Suprapubic skin (tissue), 4 donors: ENCODE results near the gene TP73. TPM values are rescaled to one million over a fixed set of nuclear protein-coding genes. Genes with fewer than 3 reads are reported as not detected.

Experiments used
- DNase-seq, 2 donors: peaks; one replicate each; pipeline ENCODE4 v3.0.0-alpha.2; 2019; ENCODE audit warnings: low spot score in 2 of 2
- H3K27ac ChIP-seq: fragments of 200-600 bp; sonication (generic); one replicate; pipeline ENCODE4 v1.5.1; 2019
- H3K27me3 ChIP-seq: fragments of 200-600 bp; sonication (generic); one replicate; pipeline ENCODE4 v1.5.1; 2019
- H3K36me3 ChIP-seq: fragments of 200-600 bp; sonication (generic); one replicate; pipeline ENCODE4 v1.5.1; 2019
- H3K4me1 ChIP-seq: fragments of 200-600 bp; sonication (generic); one replicate; pipeline ENCODE4 v1.5.1; 2019
- H3K4me3 ChIP-seq: fragments of 200-600 bp; sonication (generic); one replicate; pipeline ENCODE4 v1.5.1; 2019; ENCODE audit warnings: mild to moderate bottlenecking
- H3K9me3 ChIP-seq: fragments of 200-600 bp; sonication (generic); one replicate; pipeline ENCODE4 v1.5.1; 2019
- EP300 ChIP-seq: sonication (generic); formaldehyde crosslinking; IDR thresholded peaks from one replicate; pipeline ENCODE4 v1.6.1; 2017; ENCODE audit warnings: antibody characterized with exemption
- POLR2A ChIP-seq, 2 donors: fragments of 450-650 bp; IDR thresholded peaks; one replicate each; pipeline ENCODE4 v1.6.1; 2017; ENCODE audit warnings: antibody characterized with exemption in 2 of 2, mild to moderate bottlenecking in 2 of 2, moderate library complexity in 2 of 2
- POLR2AphosphoS5 ChIP-seq, 3 donors: sonication (generic); formaldehyde crosslinking; IDR thresholded peaks; one replicate each; pipeline ENCODE4 v1.6.1; 2017; ENCODE audit warnings: antibody characterized with exemption in 3 of 3
- WGBS: methylation state at CpG from one replicate; pipeline ENCODE4 v1.1.5; 2018; 5-methylcytosine and 5-hydroxymethylcytosine counted together
- total RNA-seq, 4 donors: library from RNA; depleted of rRNA; stranded (reverse); fragments of >200 nt; gene quantifications; one replicate each; pipeline ENCODE4 v1.1.0, GENCODE V29; 2016
- TF ChIP-seq, protein P1 (sequence below), 2 donors: fragments of 200-600 bp in 1 of 2; fragments of 450-650 bp in 1 of 2; sonication (generic) in 1 of 2; IDR thresholded peaks; one replicate each; pipeline ENCODE4 v1.5.1; 2016 to 2019; ENCODE audit warnings: antibody characterized with exemption in 2 of 2, mild to moderate bottlenecking in 1 of 2, moderate library complexity in 1 of 2

The TP73 gene
- total RNA-seq, 4 donors from 2014 or later, result 8.8 to 24.7 (median 16.9) TPM

DNA sequence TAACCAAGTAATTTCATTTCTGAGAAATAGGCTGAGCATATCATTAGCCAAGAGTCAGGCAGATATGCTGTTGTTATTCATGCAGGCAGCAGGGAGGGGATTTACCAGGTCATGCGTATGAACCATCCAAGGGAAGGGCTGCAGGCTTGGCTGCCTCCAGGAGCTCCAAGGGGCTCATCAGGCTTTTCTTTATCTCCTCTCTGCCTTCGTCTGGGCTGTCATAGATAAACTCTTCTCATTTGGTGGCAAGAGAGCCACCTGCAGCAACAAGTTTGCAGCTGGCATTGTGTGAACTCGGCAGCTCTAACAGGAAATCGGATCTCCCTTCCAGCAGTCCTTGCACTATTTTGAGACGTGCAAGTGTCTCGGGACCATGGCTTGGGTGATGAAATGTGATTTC, 107.5 kb downstream of the TP73 start:
- WGBS, result 47% methylated on average over 6 of the region's 6 CpGs
- H3K27me3 ChIP-seq, result peaks cover 44% of the 10 kb centered on the region
- no peak for TF ChIP-seq POLR2A (IDR thresholded peaks at IDR 0.05)
- no peak for TF ChIP-seq EP300
- TF ChIP-seq POLR2AphosphoS5 (IDR thresholded peaks at IDR 0.05), result no peak
- TF ChIP-seq, protein P1, sequence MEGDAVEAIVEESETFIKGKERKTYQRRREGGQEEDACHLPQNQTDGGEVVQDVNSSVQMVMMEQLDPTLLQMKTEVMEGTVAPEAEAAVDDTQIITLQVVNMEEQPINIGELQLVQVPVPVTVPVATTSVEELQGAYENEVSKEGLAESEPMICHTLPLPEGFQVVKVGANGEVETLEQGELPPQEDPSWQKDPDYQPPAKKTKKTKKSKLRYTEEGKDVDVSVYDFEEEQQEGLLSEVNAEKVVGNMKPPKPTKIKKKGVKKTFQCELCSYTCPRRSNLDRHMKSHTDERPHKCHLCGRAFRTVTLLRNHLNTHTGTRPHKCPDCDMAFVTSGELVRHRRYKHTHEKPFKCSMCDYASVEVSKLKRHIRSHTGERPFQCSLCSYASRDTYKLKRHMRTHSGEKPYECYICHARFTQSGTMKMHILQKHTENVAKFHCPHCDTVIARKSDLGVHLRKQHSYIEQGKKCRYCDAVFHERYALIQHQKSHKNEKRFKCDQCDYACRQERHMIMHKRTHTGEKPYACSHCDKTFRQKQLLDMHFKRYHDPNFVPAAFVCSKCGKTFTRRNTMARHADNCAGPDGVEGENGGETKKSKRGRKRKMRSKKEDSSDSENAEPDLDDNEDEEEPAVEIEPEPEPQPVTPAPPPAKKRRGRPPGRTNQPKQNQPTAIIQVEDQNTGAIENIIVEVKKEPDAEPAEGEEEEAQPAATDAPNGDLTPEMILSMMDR (IDR thresholded peaks at IDR 0.05), result no peak

DNA sequence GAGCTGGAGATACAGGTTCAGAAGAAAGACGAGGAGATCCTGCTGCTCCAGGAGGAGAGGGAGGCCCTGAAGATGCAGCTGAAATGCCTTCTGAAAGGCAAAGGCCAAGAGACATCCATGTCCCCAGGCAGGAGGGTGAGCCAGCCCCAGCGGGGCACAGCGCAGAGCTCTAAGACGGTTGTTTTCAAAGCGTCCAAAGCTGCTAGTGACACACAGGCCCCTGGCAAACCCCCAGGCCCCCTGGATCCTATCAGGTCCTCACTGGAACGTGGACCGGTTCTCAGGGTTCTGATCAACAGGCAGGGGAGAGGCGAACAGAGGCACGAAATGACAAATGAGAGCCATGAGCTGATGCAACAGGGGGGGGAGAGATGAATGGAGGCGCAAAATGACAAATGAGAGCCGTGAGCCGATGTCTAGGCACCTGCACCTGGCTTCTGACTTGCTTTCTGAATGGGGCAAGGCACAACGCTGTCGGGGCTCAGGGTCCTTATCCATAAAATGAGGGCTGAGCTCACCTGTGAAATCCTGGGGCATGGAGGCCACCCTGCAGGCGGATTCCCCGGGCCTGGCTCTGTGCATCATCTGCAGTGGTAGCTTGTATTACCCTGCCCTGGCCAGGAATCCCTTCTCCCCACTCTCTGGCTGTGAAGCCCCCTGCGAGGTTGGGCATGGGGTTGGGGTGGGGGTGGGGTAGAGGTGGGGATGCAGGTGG, 109.1 kb downstream of the TP73 start:
- no peaks in the 10 kb centered on the region for H3K36me3 ChIP-seq
- 86% methylated on average over 12 of the region's 17 CpGs for WGBS
- TF ChIP-seq, protein P1 (IDR thresholded peaks at IDR 0.05), result no peak
- TF ChIP-seq EP300 (no peak), POLR2A (IDR thresholded peaks at IDR 0.05) (no peak), POLR2AphosphoS5 (IDR thresholded peaks at IDR 0.05) (no peak)
- DNase-seq, result peak; percentile 46 to 71
- H3K27ac ChIP-seq, result no peak overlapping the region
- no peak overlapping the region for H3K4me3 ChIP-seq
- H3K27me3 ChIP-seq, result peaks cover 47% of the 10 kb centered on the region
- H3K9me3 ChIP-seq, result no peaks in the 10 kb centered on the region
- no peaks in the 10 kb centered on the region for H3K4me1 ChIP-seq

More for the DNA sequence above, 107.5 kb downstream of the TP73 start:
- no peaks in the 10 kb centered on the region for H3K36me3 ChIP-seq
- H3K9me3 ChIP-seq, result no peaks in the 10 kb centered on the region
- no peak for DNase-seq
- H3K4me3 ChIP-seq, result no peak overlapping the region
- H3K27ac ChIP-seq, result no peak overlapping the region
- no peaks in the 10 kb centered on the region for H3K4me1 ChIP-seq

DNA sequence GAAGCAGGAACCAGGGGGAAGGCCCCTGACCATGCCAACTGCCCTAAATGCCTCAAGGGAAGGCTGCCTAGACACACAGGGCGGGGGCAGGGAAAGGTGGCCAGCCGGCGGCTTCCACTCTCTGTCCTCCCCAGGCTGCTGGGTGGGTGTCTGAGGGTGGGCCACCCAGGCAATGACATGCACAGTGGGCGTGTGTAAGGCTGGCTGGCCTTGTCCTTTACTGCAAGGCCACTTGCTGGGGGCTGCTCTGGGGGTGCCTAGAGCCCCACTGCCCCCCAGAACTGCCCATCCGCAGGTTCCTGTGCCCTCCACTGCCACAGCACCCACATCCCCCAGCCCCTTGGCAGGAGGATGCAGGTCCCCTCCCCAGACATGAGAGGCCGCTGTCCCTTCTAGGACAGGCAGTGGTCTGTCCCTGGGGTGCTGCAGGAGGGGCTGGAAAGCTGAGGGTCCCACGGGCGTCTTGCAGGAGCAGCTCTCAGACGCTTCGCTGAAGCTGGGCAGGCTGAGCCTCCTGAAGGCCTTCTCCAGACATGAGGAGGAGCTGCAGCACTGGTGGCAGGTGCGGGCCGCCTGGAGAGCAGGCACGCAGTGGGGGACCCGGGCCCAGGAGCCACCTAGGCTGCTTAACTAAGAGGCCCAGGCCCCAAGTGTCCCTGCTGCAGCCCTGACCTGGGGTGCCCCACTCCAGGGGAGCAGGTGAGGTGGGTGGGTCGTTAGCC, 110.0 kb downstream of the TP73 start:
- Histone ChIP-seq H3K4me3 (no peak overlapping the region), H3K27me3 (peaks cover 49% of the 10 kb centered on the region), H3K9me3 (no peaks in the 10 kb centered on the region), H3K36me3 (no peaks in the 10 kb centered on the region), H3K4me1 (no peaks in the 10 kb centered on the region), H3K27ac (no peak overlapping the region)
- TF ChIP-seq POLR2AphosphoS5 (IDR thresholded peaks at IDR 0.05), result no peak
- TF ChIP-seq EP300, result no peak
- no peak for TF ChIP-seq POLR2A (IDR thresholded peaks at IDR 0.05)
- TF ChIP-seq, protein P1 (IDR thresholded peaks at IDR 0.05), result no peak
- WGBS, result 80% methylated on average over 2 of the region's 15 CpGs
- peak; percentile 46 to 72 for DNase-seq

DNA sequence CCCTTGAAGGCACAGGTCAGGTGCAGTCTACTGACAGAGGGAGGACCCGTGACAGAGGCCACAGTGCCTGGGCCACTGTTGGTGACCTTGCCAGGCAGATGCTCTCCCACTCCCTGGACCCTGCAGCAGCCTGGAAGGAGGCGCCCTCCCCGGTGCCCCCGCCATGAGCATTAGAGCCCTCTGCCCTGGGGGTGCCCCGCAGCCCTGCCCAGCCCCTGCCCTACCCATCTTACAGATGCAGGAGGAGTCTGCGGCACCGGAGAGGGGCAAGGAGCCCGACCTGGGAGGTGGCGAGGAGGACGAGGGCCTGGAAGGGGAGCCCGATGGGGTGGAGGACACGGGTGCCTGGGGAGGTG, 110.5 kb downstream of the TP73 start:
- WGBS, result 87% methylated on average over 11 of the region's 12 CpGs
- no peak overlapping the region for H3K27ac ChIP-seq
- no peaks in the 10 kb centered on the region for H3K36me3 ChIP-seq
- no peaks in the 10 kb centered on the region for H3K4me1 ChIP-seq
- H3K4me3 ChIP-seq, result no peak overlapping the region
- DNase-seq, result peak; percentile 59 to 72
- H3K27me3 ChIP-seq, result peaks cover 53% of the 10 kb centered on the region
- TF ChIP-seq EP300, result no peak
- TF ChIP-seq POLR2AphosphoS5 (IDR thresholded peaks at IDR 0.05), result no peak
- TF ChIP-seq POLR2A (IDR thresholded peaks at IDR 0.05), result no peak
- TF ChIP-seq, protein P1 (IDR thresholded peaks at IDR 0.05), result no peak
- H3K9me3 ChIP-seq, result no peaks in the 10 kb centered on the region
